ENCODE results near the gene PGBD5.

DNA sequence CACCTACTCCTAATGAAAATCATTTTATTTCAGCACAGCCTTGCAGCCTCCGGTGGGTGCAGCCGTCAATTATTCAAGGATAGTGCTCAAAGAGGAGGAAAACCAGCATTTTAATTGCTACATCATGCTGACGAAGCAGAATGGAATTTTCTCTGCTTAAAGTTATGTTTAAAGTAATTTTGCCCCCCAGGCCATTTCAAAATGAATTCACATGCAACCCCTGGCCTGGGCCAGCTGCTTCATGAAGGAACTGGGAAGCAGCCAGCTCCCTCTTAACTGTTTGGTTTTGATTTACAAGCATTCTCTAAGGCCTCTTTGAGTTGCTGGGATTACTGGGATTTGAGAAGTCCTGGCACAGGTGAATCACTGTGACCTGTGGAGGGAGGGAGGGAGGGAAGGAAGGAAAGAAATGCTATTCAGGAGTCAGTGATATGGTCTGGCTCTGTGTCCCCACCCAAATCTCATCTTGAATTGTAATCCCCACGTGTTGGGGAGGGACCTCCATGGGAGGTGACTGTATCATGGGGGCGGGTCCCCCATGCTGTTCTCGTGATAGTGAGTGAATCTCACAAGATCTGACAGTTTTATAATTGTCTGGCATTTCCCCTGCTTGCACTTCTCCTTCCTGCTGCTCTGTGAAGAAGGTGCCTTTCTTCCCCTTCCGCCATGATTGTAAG, 66.0 kb downstream of the PGBD5 start:
- TF ChIP-seq TAF1 (IDR thresholded peaks at IDR 0.05; ENCODE audit: borderline replicate concordance, low read depth, low read length), result no peak
- TF ChIP-seq, protein P1, sequence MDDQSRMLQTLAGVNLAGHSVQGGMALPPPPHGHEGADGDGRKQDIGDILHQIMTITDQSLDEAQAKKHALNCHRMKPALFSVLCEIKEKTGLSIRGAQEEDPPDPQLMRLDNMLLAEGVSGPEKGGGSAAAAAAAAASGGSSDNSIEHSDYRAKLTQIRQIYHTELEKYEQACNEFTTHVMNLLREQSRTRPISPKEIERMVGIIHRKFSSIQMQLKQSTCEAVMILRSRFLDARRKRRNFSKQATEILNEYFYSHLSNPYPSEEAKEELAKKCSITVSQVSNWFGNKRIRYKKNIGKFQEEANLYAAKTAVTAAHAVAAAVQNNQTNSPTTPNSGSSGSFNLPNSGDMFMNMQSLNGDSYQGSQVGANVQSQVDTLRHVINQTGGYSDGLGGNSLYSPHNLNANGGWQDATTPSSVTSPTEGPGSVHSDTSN (IDR thresholded peaks at IDR 0.05), result no peak
- TF ChIP-seq GABPA (IDR thresholded peaks at IDR 0.05; ENCODE audit: low read depth), result no peak
- TF ChIP-seq RFX5 (IDR thresholded peaks at IDR 0.05; ENCODE audit: low read length), result no peak
- no peak for TF ChIP-seq POLR2AphosphoS5 (IDR thresholded peaks at IDR 0.05; ENCODE audit: low read depth, low read length)
- TF ChIP-seq, protein P2, sequence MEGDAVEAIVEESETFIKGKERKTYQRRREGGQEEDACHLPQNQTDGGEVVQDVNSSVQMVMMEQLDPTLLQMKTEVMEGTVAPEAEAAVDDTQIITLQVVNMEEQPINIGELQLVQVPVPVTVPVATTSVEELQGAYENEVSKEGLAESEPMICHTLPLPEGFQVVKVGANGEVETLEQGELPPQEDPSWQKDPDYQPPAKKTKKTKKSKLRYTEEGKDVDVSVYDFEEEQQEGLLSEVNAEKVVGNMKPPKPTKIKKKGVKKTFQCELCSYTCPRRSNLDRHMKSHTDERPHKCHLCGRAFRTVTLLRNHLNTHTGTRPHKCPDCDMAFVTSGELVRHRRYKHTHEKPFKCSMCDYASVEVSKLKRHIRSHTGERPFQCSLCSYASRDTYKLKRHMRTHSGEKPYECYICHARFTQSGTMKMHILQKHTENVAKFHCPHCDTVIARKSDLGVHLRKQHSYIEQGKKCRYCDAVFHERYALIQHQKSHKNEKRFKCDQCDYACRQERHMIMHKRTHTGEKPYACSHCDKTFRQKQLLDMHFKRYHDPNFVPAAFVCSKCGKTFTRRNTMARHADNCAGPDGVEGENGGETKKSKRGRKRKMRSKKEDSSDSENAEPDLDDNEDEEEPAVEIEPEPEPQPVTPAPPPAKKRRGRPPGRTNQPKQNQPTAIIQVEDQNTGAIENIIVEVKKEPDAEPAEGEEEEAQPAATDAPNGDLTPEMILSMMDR (IDR thresholded peaks at IDR 0.05), result no peak
- TF ChIP-seq EP300 (IDR thresholded peaks at IDR 0.05; ENCODE audit: borderline replicate concordance in 1 of 2, low read depth in 1 of 2, low read length in 1 of 2), result no peak
- TF ChIP-seq SIN3A (IDR thresholded peaks at IDR 0.05; ENCODE audit: borderline replicate concordance, low read depth, low read length), result no peak

All from SK-N-SH (cell line).